ENCODE measurements around the gene ADAMTS6.

Gene ADAMTS6

DNA sequence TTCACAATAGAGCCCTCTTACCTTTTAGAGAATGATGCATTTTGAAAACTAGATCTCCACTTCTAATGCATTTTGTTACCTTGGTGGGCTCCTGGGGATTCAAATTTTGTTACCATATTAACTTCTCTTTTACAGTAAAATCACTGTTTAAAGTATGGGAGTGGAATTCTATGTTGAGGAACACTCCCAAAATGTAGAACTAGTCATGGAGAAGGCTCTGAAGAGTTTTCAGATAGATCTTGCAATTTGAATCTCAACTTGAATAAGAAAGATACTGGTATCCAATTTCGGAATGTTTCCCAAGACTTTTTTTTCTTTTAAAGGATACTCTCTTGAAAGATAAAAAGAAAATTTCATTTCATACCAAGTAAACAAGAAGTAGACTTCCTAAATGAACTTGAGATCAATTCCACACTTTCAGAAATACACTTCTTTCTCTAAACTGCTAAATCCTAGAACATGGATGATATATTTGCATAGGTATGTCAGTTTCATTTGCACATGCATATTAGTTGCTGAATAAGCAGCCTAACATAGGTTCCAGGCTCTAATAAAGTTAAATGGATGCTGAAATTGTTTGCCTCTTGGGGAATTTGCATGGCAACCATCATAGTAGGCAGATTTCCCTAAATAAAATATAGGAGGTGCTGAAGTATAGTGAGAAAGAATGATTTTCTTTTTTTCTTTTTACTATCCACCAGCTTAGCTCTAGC lies 205.4 kb downstream of the ADAMTS6 start:
- DNase-seq, result no peak

DNA sequence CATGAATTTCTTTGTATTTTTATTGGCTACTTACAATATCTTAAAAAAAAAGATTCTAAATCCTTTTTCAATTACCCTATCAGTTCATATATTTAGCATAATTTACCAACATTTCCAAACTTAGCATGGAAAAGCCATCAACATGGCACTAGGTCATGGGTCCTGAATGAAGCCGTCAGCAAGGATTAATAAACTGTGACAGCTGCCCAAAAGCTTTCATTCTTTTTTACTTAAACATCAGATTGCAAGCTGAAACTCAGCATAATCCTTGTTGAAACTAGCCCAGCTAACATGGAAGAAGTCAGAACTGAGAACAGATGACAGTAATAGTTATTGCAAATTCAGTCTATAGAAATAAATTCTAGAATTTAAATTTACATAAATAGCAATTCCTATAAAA lies 209.8 kb downstream of the ADAMTS6 start:
- no peak for DNase-seq

DNA sequence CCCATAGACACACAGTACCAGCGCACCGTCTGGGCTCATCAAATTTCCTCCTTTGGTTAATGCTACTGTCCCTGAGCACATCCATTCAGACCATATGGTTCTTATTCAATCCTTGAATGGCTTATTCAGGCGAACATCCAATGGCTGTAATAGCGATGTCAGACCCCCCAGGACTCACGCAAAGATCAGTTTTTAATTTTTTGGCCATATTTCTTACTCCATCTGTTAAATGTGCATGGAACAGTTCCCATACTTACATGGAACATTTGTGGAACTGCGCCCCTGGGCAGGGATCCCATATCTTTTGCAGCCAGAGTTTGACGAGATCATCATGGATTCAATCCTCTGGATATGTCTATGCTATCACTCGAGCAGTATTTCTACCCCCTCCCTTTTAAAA lies 213.2 kb downstream of the ADAMTS6 start:
- peak; percentile 2 for DNase-seq

DNA sequence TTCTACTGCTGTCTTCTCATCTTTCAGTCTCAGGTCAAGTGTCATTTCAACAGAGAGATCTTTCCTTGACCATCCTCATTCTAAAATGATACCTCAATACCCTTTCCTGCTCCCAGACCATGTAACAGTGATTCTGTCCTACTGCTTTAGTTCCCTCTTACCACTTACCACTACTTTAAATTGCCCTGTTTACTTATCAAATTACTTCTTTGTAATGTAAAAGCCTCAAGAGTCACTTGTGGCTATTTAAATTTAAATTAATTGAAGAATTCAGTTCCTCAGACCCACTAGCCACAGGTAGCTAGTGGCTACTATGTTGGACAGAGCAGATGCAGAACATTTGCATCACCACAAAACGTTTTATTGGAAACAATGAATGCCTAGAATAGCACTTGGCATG lies 217.3 kb downstream of the ADAMTS6 start:
- no peak for DNase-seq

DNA sequence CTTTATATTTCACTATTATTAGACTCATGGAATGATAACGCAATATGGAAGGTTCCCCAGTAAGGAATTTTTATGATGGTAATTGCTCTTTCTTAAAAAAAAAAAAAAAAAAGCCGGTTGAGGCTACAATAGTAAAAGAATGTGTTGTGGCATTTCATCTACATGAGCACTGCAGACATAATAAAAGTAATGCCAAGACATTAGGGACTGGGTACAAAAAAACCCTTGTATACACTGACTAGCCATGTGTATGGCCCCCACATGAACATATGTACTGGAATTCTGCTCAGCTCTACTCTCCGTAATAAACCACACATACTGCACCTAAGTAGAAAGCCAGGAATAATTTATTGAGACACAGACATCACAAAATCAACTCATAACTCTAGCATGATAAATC lies 218.4 kb downstream of the ADAMTS6 start:
- peak; percentile 59 for DNase-seq

DNA sequence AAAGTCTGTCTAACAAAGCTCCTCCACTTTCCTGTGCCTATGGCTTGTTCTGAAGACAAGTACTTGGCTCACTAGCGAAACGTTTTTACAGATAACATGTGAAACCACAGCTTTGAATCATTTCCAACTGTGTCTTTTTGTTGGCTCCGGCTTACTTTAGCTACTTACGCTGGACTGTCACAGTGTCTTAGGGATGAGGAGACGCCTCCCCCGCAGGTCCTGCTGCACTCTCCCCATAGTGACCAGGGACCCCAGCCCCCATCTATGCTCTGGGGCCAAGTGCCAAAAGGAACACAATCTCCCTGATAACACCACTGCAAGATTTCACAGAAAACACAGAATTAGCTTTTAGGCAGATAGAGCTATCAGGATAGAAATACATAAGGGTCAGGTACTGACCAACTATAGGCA lies 219.1 kb downstream of the ADAMTS6 start:
- DNase-seq, result peak; percentile 88

DNA sequence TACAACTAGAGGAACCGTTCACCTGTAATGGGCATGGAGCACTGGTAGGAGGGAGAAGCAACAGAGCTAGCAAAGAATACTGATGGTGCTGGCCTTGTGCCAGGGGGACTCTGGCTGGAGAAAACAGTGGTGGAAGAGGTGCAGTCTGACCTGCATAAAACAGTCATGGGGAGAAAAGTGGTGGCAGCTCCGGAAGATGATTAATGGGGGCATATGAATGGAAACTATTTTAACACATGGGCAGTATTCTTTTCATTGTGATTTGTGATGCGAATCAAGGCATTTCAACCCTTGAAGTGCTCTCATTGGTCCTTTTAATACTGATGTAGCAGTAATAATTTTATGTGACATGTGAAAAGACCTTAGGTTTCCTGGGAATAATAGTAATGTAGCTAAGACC lies 219.6 kb downstream of the ADAMTS6 start:
- peak; percentile 3 for DNase-seq

DNA sequence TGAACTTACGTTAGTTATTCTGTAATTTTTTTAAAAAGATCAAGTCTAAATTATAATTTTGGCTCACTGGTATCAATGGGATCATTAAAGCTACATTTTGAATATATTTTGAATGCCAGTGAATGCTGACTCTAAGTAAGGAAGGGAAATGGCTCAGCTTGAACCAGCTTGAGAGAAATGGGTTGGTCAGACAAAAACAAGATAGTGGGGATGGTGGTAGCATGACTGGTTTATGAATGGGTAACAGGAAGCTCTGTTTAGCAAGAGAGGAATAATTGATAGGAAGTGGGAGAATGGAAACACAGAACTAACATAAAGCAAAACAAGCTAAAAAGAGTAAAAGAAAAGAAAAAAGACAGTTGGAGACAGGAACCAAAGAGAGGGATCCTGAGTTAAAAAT lies 220.2 kb downstream of the ADAMTS6 start:
- DNase-seq, result no peak

DNA sequence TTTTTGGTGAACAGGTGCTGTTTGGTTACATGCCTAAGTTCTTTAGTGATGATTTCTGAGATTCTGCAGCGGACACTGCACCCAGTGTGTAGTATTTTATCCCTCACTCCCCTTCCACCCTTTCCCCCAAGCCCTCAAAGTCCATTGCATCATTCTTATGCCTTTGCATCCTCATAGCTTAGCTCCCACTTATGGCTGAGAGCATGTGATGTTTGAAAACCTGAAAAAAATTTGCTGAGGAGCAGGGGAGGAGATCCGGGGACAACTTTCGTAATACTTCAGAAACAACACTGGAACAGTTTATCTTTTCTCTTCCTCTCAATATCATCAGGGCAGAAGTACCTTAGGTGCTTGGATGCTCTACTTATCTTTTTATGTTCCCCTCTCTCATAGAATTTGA lies 226.4 kb downstream of the ADAMTS6 start:
- DNase-seq, result no peak

DNA sequence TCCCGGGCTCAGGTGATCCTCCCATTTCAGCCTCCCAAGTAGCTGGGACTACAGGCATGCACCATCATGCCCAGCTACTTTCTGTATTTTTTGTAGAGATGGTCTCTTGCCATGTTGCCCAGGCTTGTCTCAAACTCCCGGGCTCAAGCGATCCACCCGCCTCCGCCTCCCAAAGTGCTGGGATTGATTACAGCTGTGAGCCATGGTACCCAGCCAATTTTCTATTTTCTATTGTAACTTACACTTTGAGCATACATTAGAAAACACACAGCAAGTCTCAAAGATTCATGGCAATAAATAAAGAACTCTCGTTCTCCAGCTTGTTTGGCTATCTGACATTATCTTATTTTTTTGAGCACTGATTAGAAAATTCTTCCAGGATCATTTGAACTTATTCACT lies 228.7 kb downstream of the ADAMTS6 start:
- DNase-seq, result no peak

DNA sequence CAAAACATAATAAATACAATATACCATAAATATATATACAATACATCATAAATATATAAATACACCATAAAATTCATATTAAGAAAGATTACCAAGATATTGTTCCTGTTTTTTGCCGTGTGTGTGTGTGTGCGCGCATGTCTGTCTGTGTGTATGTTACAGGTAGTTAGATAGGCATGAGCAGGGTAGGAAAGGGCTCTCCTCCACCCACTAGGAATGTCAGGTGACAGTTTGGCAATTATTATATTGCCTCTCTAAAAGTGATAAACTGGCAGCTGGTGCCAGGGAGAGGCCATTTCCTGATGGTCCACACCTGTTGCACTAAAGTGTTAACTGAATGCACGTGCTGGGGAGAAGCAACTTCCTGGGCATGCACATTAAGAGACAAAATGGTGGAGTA lies 232.8 kb downstream of the ADAMTS6 start:
- DNase-seq, result no peak

DNA sequence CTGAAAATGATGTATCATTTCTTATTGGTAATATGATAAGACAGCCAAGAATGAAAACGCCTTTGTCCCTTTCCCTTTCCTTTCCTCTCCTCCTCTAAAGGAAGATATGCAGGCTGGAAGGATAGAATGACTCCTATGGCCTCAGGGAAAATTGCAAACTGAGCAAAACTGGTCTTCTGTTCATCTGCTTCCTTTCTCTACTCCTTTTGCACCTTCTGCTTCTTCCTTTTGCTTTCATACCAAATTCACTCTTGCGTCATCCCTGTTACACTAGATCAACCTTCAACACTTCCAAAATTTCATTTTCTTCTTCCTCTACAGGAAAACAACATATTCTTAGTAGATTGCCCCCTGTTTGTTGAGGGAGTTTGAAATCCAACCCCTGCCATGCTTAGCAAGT lies 234.1 kb downstream of the ADAMTS6 start:
- no peak for DNase-seq

DNA sequence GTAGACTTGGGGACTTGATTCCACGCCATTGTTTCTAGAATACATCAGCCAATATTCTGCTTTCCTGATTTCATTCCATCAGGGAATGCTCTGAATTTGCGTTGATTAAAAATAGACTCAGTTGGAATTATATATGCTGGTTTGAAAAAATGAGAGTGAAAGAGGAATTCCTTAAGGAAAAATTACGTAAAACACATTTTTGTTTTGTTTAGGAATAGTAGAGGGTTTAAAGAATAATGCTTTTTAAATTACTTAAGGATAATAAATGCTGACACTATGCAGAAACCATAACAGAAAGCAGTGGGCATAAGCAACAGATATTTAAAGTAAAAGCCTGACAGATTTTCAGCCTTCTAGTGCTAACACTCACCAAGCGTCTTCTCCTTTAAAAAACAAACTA lies 235.0 kb downstream of the ADAMTS6 start:
- DNase-seq, result no peak

DNA sequence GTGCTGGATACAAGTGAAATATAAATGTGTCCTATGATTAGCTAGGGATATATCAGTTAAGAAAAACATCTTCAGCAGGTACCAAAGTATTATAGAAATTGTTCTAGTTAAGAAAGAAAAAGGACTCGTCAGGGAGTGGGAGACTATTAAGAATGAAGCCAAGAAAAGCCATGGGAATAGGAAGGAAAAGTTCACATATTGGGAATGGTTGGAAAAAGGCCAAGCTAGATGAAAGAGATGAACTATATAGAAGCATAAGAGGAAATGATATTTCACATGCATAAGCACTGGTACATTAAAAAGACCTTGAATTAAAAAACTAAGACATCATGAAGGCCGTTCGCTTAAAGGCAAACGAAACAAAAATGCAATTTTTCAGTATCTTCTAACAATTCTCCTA lies 237.7 kb downstream of the ADAMTS6 start:
- DNase-seq, result no peak

DNA sequence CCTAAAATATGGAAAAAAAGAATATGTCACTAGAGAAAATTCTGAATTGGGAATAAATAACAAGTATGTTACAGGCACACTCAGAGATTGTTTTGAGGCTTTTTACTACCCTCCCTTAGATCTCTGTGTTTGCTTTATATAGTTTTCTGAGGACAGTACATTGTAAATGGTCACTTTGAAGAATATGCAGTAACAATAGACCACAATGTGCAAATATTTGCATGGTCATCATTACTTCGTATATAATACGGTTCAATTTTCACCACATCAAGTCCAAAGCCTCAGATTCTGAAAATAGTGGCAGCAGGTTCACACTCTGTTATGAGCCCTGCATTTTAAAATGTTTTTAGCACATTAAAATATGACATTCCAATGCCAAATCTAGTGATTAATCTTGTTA lies 238.6 kb downstream of the ADAMTS6 start:
- no peak for DNase-seq

DNA sequence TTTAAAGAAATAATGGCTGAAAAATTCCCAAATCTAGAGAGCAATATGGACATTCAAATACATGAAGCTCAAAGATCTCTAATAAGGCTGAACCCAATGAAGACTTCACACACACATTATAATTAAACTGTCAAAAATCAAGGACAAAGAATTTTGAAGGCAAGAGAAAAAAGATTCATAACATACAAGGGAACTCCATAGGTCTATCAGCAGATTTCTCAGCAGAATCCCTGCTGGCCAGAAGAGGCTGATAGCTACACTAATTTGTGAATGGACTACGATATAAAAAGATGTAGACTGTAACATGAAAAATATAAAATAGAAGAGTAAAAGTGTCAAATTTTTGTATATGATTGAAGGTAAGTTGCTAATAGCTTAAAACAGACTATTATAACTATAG lies 251.9 kb downstream of the ADAMTS6 start:
- DNase-seq, result no peak

DNA sequence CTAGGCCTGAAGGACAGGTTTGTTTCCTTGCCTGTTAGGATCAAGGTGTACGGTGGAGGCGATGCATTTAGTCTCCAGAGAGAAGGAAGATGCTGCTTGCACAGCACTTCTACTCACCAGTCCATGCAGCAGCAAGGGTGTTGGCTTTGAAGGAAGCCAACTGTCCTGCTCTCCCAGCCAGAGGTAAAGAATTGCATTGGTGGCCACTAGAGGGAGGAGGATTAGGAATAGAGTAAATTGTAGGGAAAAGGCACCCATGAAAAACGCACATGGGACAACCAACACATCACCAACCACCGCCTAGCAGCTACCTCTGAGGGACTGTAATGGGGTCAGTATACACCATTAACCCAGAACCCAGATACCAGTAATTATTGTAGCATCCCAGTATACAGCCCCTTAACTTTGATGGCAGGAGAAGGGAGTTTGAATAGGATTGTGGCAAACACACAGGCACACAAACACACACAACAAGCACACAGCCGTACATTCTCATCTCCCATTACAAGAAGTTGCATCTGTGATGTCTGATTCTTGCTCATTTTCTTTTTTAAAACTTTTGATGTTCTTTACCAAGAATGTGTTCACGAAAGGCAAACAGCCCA lies 267.7 kb downstream of the ADAMTS6 start:
- no peak for DNase-seq

DNA sequence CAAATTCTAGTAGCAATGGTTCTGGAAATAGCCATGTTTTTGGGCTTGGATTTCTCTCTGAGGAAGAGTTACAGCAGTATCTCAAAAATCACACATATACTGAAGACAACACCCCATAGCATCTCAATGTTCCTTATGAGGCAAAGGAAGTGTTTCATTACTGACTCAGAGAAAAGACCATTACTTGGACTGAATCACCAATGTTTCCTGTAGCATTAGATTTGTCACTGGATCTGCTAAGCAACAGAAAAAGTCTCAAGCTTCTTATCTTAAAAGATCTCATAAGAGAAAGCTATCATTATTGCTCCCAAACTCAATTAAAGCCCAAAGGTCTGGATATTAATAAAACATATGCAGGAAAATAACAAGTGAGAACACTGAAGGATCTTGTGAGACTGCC lies 272.4 kb downstream of the ADAMTS6 start:
- DNase-seq, result peak; percentile 91

DNA sequence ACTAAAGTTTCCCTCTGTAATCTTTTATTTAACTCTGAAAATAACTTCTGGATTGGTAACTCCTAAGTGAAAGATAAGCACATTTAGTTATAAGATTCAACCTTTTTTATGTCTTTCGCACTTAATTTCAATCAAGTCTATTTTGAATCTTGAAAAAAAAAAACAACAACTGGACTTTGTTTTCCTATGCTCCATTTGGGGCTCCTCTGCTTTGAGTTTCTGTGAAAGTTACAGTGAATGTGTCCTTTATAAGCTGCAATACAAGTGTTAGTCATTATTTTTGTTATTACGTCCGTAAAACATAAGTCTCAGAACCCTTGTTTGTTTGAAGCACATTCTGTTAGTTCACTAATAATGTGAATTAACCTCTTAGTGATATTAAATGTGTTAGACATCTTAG lies 276.8 kb downstream of the ADAMTS6 start:
- DNase-seq, result no peak

DNA sequence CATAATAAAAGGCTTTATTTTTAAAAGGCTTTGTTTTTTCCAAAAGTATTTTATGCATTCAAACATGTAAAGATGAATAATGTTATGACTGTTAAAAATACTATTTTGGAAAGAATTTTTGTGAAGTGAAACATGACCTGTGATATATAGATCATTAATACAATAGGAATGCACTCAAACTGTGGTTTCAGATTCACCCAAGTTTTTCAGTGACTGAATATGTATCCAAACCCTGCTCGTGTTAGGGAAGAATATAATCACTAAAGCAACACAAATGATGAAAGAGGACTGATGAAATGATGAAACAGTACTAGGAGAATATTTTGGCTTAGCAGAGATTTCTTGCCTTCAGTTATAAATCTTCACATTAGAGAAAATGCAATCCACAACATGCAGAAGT lies 278.0 kb downstream of the ADAMTS6 start:
- DNase-seq, result peak; percentile 97

DNA sequence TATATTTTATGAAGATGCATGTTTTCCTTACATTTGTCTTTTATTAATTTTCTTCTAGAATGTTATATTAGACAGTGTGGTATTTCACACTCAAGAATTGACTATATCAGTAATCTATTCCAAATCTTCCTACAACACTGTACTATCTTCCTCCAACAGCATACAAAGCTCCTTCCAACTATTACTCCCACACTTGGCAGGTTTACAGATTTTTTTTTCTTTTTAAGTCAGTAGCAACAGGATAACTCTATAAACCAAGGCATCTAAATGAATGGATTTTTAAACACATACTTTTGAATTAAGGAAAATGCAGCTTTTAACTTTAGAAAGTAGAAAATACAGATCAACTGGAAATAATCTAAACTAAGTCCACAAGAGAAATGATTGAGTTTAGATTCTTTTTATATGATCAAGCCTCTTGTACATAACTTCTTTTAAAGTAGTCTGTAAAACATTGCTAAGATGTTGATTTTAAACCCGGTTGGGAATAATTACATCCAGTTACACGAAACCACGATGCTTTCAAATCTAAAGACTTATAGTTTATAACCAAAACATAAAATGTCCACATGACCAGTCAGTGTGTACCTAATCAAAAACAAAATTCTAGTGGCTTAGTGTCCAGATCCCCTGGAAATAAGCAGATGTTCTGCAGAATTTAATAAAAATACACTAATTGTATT lies 281.6 kb downstream of the ADAMTS6 start:
- peak; percentile 87 for DNase-seq

DNA sequence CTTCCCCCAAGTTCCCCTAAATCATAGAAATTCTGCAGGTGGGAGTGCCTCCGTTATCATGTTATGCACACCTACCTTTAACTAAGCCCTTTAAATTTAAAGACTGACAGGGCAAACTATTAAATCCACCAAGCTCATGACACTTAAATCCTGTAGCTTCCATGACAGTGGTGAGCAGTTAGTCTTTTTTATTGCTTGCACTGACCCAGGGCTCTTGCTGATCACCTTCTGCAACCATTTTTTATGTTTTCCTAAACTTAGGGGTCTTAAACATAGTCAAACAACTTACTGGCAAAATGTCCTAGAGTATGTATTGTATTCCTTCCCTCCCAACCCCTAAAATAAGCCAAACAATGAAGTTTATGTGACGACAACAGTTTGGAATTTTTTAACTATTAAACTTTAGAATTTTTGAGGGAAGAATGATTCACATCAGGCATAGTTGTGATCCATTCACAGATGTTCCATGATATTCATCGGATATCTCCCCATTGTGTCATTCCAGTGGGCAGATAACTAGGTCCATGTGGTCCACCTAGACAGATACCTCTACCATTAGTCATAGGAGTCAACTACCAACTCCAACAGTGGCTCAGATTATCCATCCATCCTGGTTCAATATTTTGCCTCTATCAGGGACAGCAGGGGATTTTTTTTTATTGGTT lies 283.1 kb downstream of the ADAMTS6 start:
- DNase-seq, result peak; percentile 99

DNA sequence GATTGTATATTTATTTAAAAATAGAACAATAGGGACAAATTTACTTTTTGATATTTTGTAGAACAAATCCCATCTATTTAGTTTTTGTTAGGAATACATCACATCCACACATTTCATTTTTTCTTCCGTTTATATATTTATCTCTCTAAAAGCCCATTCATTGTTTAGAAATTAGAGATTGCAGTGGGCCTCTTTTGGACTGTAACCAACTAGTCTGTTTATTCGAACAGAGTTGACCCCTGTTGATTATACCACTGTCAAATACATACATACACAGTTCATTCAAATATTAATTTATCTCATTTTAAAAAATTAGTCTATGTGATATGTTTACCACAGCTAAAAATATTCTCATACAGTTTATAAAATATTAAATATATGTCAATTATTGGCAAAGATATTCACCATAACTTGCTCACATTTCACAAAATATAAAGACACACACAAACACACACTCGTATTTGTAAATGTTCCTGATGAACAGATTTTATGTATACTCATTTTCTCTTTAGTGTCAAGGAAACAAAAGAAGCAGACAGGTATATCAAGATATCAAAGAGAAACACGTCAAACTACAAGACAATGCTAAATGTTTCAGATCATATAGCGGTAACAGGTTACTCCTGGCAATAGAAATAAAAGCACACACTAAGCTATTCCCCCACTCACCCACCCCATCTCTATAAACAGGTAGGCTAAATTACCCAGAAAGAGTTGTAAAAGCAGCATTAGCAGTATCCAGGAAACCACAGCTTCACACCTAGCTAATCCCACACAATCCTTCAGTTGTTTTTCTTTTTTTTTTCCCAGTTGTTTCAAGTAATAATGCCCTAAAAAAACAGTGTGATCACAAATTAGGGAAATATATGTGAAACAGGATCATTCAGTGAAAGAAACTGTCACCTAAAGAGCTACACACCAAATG lies 283.9 kb downstream of the ADAMTS6 start:
- DNase-seq, result no peak
